K562 treated with DMSO at 1 percent for 4 hours (cell line): Measurements from ENCODE around the gene DEGS2. TPM values are rescaled to one million over a fixed set of nuclear protein-coding genes. Genes with fewer than 3 reads are reported as not detected.

Source experiments
- total RNA-seq: library from RNA; unstranded; fragments of 300-600 nt; gene quantifications from 2 replicates; pipeline ENCODE4 v1.2.3, GENCODE V29; 2022; ENCODE audit not compliant: insufficient read depth

DEGS2 gene
- 6.0 and 8.4 TPM in 2 replicates for total RNA-seq

GRCh38 chr14:100159094-100159864 lies at the start of gene DEGS2:
DEGS2 (minus strand) TSS chr14:100159645; CDS start chr14:100159587, 58 bp downstream.

Other genes with a start within 250 kb of the DEGS2 start
- 24.9 and 26.1 TPM in 2 replicates for gene EVL, start 94.2 kb downstream of the DEGS2 start, total RNA-seq
- 33.0 and 40.5 TPM in 2 replicates for gene YY1, start 79.5 kb upstream of the DEGS2 start, total RNA-seq
- gene SLC25A29, start 146.8 kb upstream of the DEGS2 start, total RNA-seq, result 3.1 and 3.8 TPM in 2 replicates
- gene SLC25A47, start 163.7 kb upstream of the DEGS2 start, total RNA-seq, result not detected in 2 replicates
- 13.0 and 15.8 TPM in 2 replicates for gene WDR25, start 216.8 kb upstream of the DEGS2 start, total RNA-seq